Stimulated activated CD4-positive, alpha-beta T cell treated with anti-CD3 and anti-CD28 coated beads, Interleukin-4, amount 100 ng/mL, for 24 hours (primary cell): ENCODE data around the gene PPT2.
"Not testable (repeated sequence)": the region's sequence is repeated elsewhere in the genome, so short reads cannot be mapped to it uniquely, and the experiment has no call there.

Experiments
- DNase-seq: peaks from one replicate; pipeline ENCODE4 v3.0.0-alpha.2; 2020

The PPT2 gene

GRCh38 chr6:32127717-32128592 is 26.0 kb upstream of the PPT2 start, which contains the start of gene ATF6B:
ATF6B (minus strand) TSS chr6:32128246; CDS start chr6:32128207, 39 bp downstream.
- DNase-seq = peak; percentile 99

- no peak for DNase-seq
Observed at GRCh38 chr6:32128751-32129296, 25.1 kb upstream of the PPT2 start.

- DNase-seq = no peak
Observed at GRCh38 chr6:32129297-32130088, 24.4 kb upstream of the PPT2 start.

- DNase-seq = no peak
Observed at GRCh38 chr6:32131439-32131948, 22.4 kb upstream of the PPT2 start.

GRCh38 chr6:32132110-32132509 is 21.8 kb upstream of the PPT2 start:
- no peak for DNase-seq

- DNase-seq = no peak
Observed at GRCh38 chr6:32133786-32134185, 20.2 kb upstream of the PPT2 start.

- DNase-seq = no peak
Observed at GRCh38 chr6:32137454-32137853, 16.5 kb upstream of the PPT2 start.

- DNase-seq = no peak
Observed at GRCh38 chr6:32139590-32139989, 14.4 kb upstream of the PPT2 start.

- no peak for DNase-seq
Observed at GRCh38 chr6:32140420-32141046, 13.4 kb upstream of the PPT2 start.

GRCh38 chr6:32144238-32144637 is 9.7 kb upstream of the PPT2 start:
- DNase-seq = not testable (repeated sequence)

GRCh38 chr6:32146287-32146686 is 7.7 kb upstream of the PPT2 start:
- DNase-seq = no peak

GRCh38 chr6:32146687-32147086 is 7.3 kb upstream of the PPT2 start:
- DNase-seq = no peak

GRCh38 chr6:32147401-32148132 is 6.4 kb upstream of the PPT2 start:
- DNase-seq = no peak

GRCh38 chr6:32148289-32149091 is 5.5 kb upstream of the PPT2 start:
- DNase-seq = peak; percentile 70

- no peak for DNase-seq
Observed at GRCh38 chr6:32149092-32149755, 4.7 kb upstream of the PPT2 start.

GRCh38 chr6:32149932-32150870 is 3.7 kb upstream of the PPT2 start:
- DNase-seq = no peak

GRCh38 chr6:32151181-32151862 is 2.6 kb upstream of the PPT2 start:
- DNase-seq = no peak

- DNase-seq = no peak
Observed at GRCh38 chr6:32151863-32152768, 1.8 kb upstream of the PPT2 start, which contains the start of gene PRRT1. PRRT1 (minus strand) TSS chr6:32151939; CDS start chr6:32151827, 112 bp downstream.
